Measurements from ENCODE around the gene TEX11.
"Not testable (repeated sequence)": the region's sequence is repeated elsewhere in the genome, so short reads cannot be mapped to it uniquely, and the experiment has no call there.

The TEX11 gene

GRCh38 chrX:70669120-70669519 lies 239.4 kb downstream of the TEX11 start:
- no peak overlapping the region for H2AFZ ChIP-seq (ENCODE audit: low read depth, low read length)
- H4K8ac ChIP-seq (ENCODE audit: low read length) = no peak overlapping the region
- no peaks in the 10 kb centered on the region for H3K36me3 ChIP-seq (ENCODE audit: control insufficient read depth in 1 of 2, insufficient read depth in 2 of 2, low read depth in 1 of 2, low read length in 2 of 2)
- no peak overlapping the region for H3K18ac ChIP-seq (ENCODE audit: low read depth in 1 of 2, low read length in 2 of 2)
- H2AK5ac ChIP-seq (ENCODE audit: low read length, severe bottlenecking) = no peak overlapping the region
- H3K9me3 ChIP-seq (ENCODE audit: control insufficient read depth, low read length) = no peaks in the 10 kb centered on the region
- no peak for DNase-seq
- no peaks in the 10 kb centered on the region for H3K79me1 ChIP-seq (replicated peaks; ENCODE audit: low read length, poor library complexity, severe bottlenecking)
- H3K23ac ChIP-seq (ENCODE audit: low read length in 2 of 2) = no peak overlapping the region
- H2BK12ac ChIP-seq (ENCODE audit: low read length in 2 of 2) = no peak overlapping the region
- H3K27ac ChIP-seq (ENCODE audit: low read length, poor library complexity, severe bottlenecking) = no peak overlapping the region
- no peak overlapping the region for H3K4me3 ChIP-seq (ENCODE audit: insufficient read depth in 1 of 2, low read depth in 1 of 2, low read length in 2 of 2)
- H3K4ac ChIP-seq (ENCODE audit: low read depth in 1 of 2, low read length in 2 of 2) = no peak overlapping the region
- no peak overlapping the region for H2BK15ac ChIP-seq (ENCODE audit: low read depth, poor library complexity, severe bottlenecking)
- H3K27me3 ChIP-seq (ENCODE audit: control insufficient read depth in 1 of 2, insufficient read depth in 1 of 2, low read length in 2 of 2) = peaks cover 0 to 47% of the 10 kb centered on the region in 2 experiments
- no peak overlapping the region for H2BK120ac ChIP-seq (ENCODE audit: low read depth, low read length)
- H3K4me2 ChIP-seq (ENCODE audit: low read length, poor library complexity, severe bottlenecking) = no peak overlapping the region
- no peak overlapping the region for H4K91ac ChIP-seq (ENCODE audit: low read length)
- H3K14ac ChIP-seq (ENCODE audit: low read length in 2 of 2) = no peak overlapping the region
- no peak overlapping the region for H2BK5ac ChIP-seq (ENCODE audit: low read depth, low read length, poor library complexity, severe bottlenecking)
- H3K4me1 ChIP-seq (ENCODE audit: control insufficient read depth, insufficient read depth, low read depth, low read length) = no peaks in the 10 kb centered on the region
- H3K9ac ChIP-seq (ENCODE audit: low read length) = no peak overlapping the region

DNA sequence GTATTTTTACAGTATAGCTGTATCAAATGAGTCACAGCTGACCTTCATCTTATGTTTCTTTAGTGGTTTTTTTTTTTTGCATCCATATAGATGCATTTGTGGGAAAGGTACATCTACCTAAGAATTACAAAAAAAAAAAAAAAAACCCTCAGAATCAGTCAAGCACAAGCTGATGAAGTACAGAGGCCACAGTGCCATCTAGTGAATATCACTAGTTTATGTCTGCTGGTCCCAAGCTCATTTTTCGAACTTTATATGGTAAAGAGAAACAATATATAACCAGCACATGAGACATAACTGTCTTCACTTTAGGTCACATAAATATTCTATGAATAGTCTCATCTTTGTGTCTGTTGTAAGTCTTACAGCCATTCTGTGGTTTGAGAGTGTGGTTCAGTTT lies 243.8 kb downstream of the TEX11 start:
- no peak overlapping the region for H2AFZ ChIP-seq (ENCODE audit: low read depth, low read length)
- H3K79me1 ChIP-seq (replicated peaks; ENCODE audit: low read length, poor library complexity, severe bottlenecking) = no peaks in the 10 kb centered on the region
- no peak overlapping the region for H3K4me2 ChIP-seq (ENCODE audit: low read length, poor library complexity, severe bottlenecking)
- no peaks in the 10 kb centered on the region for H3K4me1 ChIP-seq (ENCODE audit: control insufficient read depth, insufficient read depth, low read depth, low read length)
- no peak overlapping the region for H4K91ac ChIP-seq (ENCODE audit: low read length)
- no CpG with 5 or more reads among the region's 1 CpG for WGBS
- H3K27ac ChIP-seq (ENCODE audit: low read length, poor library complexity, severe bottlenecking) = no peak overlapping the region
- no peak overlapping the region for H3K18ac ChIP-seq (ENCODE audit: low read depth in 1 of 2, low read length in 2 of 2)
- H2BK12ac ChIP-seq (ENCODE audit: low read length in 2 of 2) = no peak overlapping the region
- DNase-seq = peak; percentile 33
- H3K14ac ChIP-seq (ENCODE audit: low read length in 2 of 2) = no peak overlapping the region
- H2BK5ac ChIP-seq (ENCODE audit: low read depth, low read length, poor library complexity, severe bottlenecking) = no peak overlapping the region
- H2AK5ac ChIP-seq (ENCODE audit: low read length, severe bottlenecking) = no peak overlapping the region
- no peak overlapping the region for H2BK120ac ChIP-seq (ENCODE audit: low read depth, low read length)
- H3K23ac ChIP-seq (ENCODE audit: low read length in 2 of 2) = no peak overlapping the region
- H3K9me3 ChIP-seq (ENCODE audit: control insufficient read depth, low read length) = no peaks in the 10 kb centered on the region
- no peak overlapping the region for H3K4ac ChIP-seq (ENCODE audit: low read depth in 1 of 2, low read length in 2 of 2)
- H3K27me3 ChIP-seq (ENCODE audit: control insufficient read depth in 1 of 2, insufficient read depth in 1 of 2, low read length in 2 of 2) = peaks cover 0 to 43% of the 10 kb centered on the region in 2 experiments
- H4K8ac ChIP-seq (ENCODE audit: low read length) = no peak overlapping the region
- H3K4me3 ChIP-seq (ENCODE audit: insufficient read depth in 1 of 2, low read depth in 1 of 2, low read length in 2 of 2) = no peak overlapping the region
- no peaks in the 10 kb centered on the region for H3K36me3 ChIP-seq (ENCODE audit: control insufficient read depth in 1 of 2, insufficient read depth in 2 of 2, low read depth in 1 of 2, low read length in 2 of 2)
- H2BK15ac ChIP-seq (ENCODE audit: low read depth, poor library complexity, severe bottlenecking) = no peak overlapping the region
- no peak overlapping the region for H3K9ac ChIP-seq (ENCODE audit: low read length)

DNA sequence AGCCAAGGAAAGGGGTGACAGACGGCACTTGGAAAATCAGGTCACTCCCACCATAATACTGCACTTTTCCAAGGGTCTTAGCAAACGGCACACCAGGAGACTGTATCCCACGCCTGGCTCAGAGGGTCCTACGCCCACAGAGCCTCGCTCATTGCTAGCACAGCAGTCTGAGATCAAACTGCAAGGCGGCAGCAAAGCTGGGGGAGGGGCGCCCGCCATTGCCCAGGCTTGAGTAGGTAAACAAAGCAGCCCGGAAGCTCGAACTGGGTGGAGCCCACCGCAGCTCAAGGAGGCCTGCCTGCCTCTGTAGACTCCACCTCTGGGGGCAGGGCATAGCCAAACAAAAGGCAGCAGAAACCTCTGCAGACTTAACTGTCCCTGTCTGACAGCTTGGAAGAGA lies 247.4 kb downstream of the TEX11 start:
- H3K9ac ChIP-seq (ENCODE audit: low read length); H3K4me2 ChIP-seq (ENCODE audit: low read length, poor library complexity, severe bottlenecking); H2BK15ac ChIP-seq (ENCODE audit: low read depth, poor library complexity, severe bottlenecking); H3K27ac ChIP-seq (ENCODE audit: low read length, poor library complexity, severe bottlenecking); H3K18ac ChIP-seq (ENCODE audit: low read depth in 1 of 2, low read length in 2 of 2); H2BK12ac ChIP-seq (ENCODE audit: low read length in 2 of 2); H4K8ac ChIP-seq (ENCODE audit: low read length); H3K4me3 ChIP-seq (ENCODE audit: insufficient read depth in 1 of 2, low read depth in 1 of 2, low read length in 2 of 2); H3K4ac ChIP-seq (ENCODE audit: low read depth in 1 of 2, low read length in 2 of 2); H2AFZ ChIP-seq (ENCODE audit: low read depth, low read length); H3K4me1 ChIP-seq (ENCODE audit: control insufficient read depth, insufficient read depth, low read depth, low read length); H3K36me3 ChIP-seq (ENCODE audit: control insufficient read depth in 1 of 2, insufficient read depth in 2 of 2, low read depth in 1 of 2, low read length in 2 of 2); H2AK5ac ChIP-seq (ENCODE audit: low read length, severe bottlenecking); H2BK5ac ChIP-seq (ENCODE audit: low read depth, low read length, poor library complexity, severe bottlenecking); H2BK120ac ChIP-seq (ENCODE audit: low read depth, low read length); H3K9me3 ChIP-seq (ENCODE audit: control insufficient read depth, low read length); H3K14ac ChIP-seq (ENCODE audit: low read length in 2 of 2); DNase-seq; H4K91ac ChIP-seq (ENCODE audit: low read length); H3K23ac ChIP-seq (ENCODE audit: low read length in 2 of 2); H3K79me1 ChIP-seq (replicated peaks; ENCODE audit: low read length, poor library complexity, severe bottlenecking): not testable (repeated sequence)
- WGBS = 69% methylated on average over 5 of the region's 11 CpGs
- H3K27me3 ChIP-seq (ENCODE audit: control insufficient read depth in 1 of 2, insufficient read depth in 1 of 2, low read length in 2 of 2) = peaks cover 0 to 36% of the 10 kb centered on the region in 2 experiments

DNA sequence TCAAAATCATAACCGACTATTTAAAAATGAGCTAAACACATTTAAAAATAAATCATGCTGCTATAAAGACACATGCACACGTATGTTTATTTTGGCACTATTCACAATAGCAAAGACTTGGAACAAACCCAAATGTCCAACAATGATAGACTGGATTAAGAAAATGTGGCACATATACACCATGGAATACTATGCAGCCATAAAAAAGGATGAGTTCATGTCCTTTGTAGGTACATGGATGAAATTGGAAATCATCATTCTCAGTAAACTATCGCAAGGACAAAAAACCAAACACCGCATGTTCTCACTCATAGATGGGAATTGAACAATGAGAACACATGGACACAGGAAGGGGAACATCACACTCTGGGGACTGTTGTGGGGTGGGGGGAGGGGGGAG lies 251.0 kb downstream of the TEX11 start:
- H4K91ac ChIP-seq (ENCODE audit: low read length); H3K14ac ChIP-seq (ENCODE audit: low read length in 2 of 2); H3K4ac ChIP-seq (ENCODE audit: low read depth in 1 of 2, low read length in 2 of 2); H3K4me2 ChIP-seq (ENCODE audit: low read length, poor library complexity, severe bottlenecking); H3K18ac ChIP-seq (ENCODE audit: low read depth in 1 of 2, low read length in 2 of 2); H3K79me1 ChIP-seq (replicated peaks; ENCODE audit: low read length, poor library complexity, severe bottlenecking); H3K36me3 ChIP-seq (ENCODE audit: control insufficient read depth in 1 of 2, insufficient read depth in 2 of 2, low read depth in 1 of 2, low read length in 2 of 2); H3K9ac ChIP-seq (ENCODE audit: low read length); H2AFZ ChIP-seq (ENCODE audit: low read depth, low read length); H3K4me1 ChIP-seq (ENCODE audit: control insufficient read depth, insufficient read depth, low read depth, low read length); H3K27ac ChIP-seq (ENCODE audit: low read length, poor library complexity, severe bottlenecking); H2BK12ac ChIP-seq (ENCODE audit: low read length in 2 of 2); DNase-seq; H2BK5ac ChIP-seq (ENCODE audit: low read depth, low read length, poor library complexity, severe bottlenecking); H2AK5ac ChIP-seq (ENCODE audit: low read length, severe bottlenecking); H4K8ac ChIP-seq (ENCODE audit: low read length); H2BK15ac ChIP-seq (ENCODE audit: low read depth, poor library complexity, severe bottlenecking); H3K23ac ChIP-seq (ENCODE audit: low read length in 2 of 2); H3K9me3 ChIP-seq (ENCODE audit: control insufficient read depth, low read length); H2BK120ac ChIP-seq (ENCODE audit: low read depth, low read length); H3K4me3 ChIP-seq (ENCODE audit: insufficient read depth in 1 of 2, low read depth in 1 of 2, low read length in 2 of 2): not testable (repeated sequence)
- 78% methylated on average over 1 of the region's 4 CpGs for WGBS
- H3K27me3 ChIP-seq (ENCODE audit: control insufficient read depth in 1 of 2, insufficient read depth in 1 of 2, low read length in 2 of 2) = peaks cover 0 to 22% of the 10 kb centered on the region in 2 experiments

All from mesenchymal stem cell (in vitro differentiated cells and primary cell).